Measurements from ENCODE around the gene ZNF735. TPM values are rescaled to one million over a fixed set of nuclear protein-coding genes. Genes with fewer than 3 reads are reported as not detected.
"Not testable (repeated sequence)": the region's sequence is repeated elsewhere in the genome, so short reads cannot be mapped to it uniquely, and the experiment has no call there.

The ZNF735 gene
- not detected in 2 replicates for total RNA-seq (2014; rRNA removed; shearing (Covaris generic); ENCODE audit: low replicate concordance)

GRCh38 chr7:64206903-64207302, at the start of gene ZNF735:
Gene ZNF735, plus strand, starts transcription at chr7:64207203. Its CDS starts 0 bp downstream, at chr7:64207203.
- H3K36me3 ChIP-seq, result no peaks in the 10 kb centered on the region
- no peaks in the 10 kb centered on the region for H3K9me3 ChIP-seq
- no peak within 1 kb of the TSS for H3K4me3 ChIP-seq
- DNase-seq, result no peak
- H3K27me3 ChIP-seq, result no peaks in the 10 kb centered on the region

- not testable (repeated sequence) for H3K27me3 ChIP-seq, DNase-seq, H3K4me3 ChIP-seq, H3K9me3 ChIP-seq, H3K36me3 ChIP-seq
Measured at GRCh38 chr7:64170974-64171373, 36.0 kb upstream of the ZNF735 start.

- H3K9me3 ChIP-seq, result no peaks in the 10 kb centered on the region
- H3K27me3 ChIP-seq, result no peaks in the 10 kb centered on the region
- no peak for DNase-seq
- no peak overlapping the region for H3K4me3 ChIP-seq
- H3K36me3 ChIP-seq, result no peaks in the 10 kb centered on the region
Measured at GRCh38 chr7:64174328-64174727, 32.7 kb upstream of the ZNF735 start.

- no peaks in the 10 kb centered on the region for H3K9me3 ChIP-seq
- no peak overlapping the region for H3K4me3 ChIP-seq
- H3K36me3 ChIP-seq, result no peaks in the 10 kb centered on the region
- DNase-seq, result no peak
- no peaks in the 10 kb centered on the region for H3K27me3 ChIP-seq
Measured at GRCh38 chr7:64174941-64175340, 32.1 kb upstream of the ZNF735 start.

GRCh38 chr7:64180989-64181388, 26.0 kb upstream of the ZNF735 start:
- H3K4me3 ChIP-seq, result no peak overlapping the region
- no peak for DNase-seq
- H3K27me3 ChIP-seq, result no peaks in the 10 kb centered on the region
- no peaks in the 10 kb centered on the region for H3K9me3 ChIP-seq
- H3K36me3 ChIP-seq, result no peaks in the 10 kb centered on the region

- no peak overlapping the region for H3K4me3 ChIP-seq
- no peaks in the 10 kb centered on the region for H3K27me3 ChIP-seq
- H3K36me3 ChIP-seq, result no peaks in the 10 kb centered on the region
- no peaks in the 10 kb centered on the region for H3K9me3 ChIP-seq
- no peak for DNase-seq
Measured at GRCh38 chr7:64181586-64181985, 25.4 kb upstream of the ZNF735 start.

GRCh38 chr7:64182036-64182790, 24.8 kb upstream of the ZNF735 start:
- no peak for DNase-seq
- H3K36me3 ChIP-seq, result no peaks in the 10 kb centered on the region

GRCh38 chr7:64183126-64183742, 23.8 kb upstream of the ZNF735 start:
- no peak for DNase-seq

More at GRCh38 chr7:64182036-64182790, 24.8 kb upstream of the ZNF735 start:
- Histone ChIP-seq H3K27me3 (no peaks in the 10 kb centered on the region), H3K9me3 (no peaks in the 10 kb centered on the region), H3K4me3 (no peak overlapping the region)

GRCh38 chr7:64183827-64184372, 23.1 kb upstream of the ZNF735 start:
- no peaks in the 10 kb centered on the region for H3K9me3 ChIP-seq
- H3K4me3 ChIP-seq, result no peak overlapping the region
- DNase-seq, result no peak
- H3K27me3 ChIP-seq, result no peaks in the 10 kb centered on the region
- H3K36me3 ChIP-seq, result no peaks in the 10 kb centered on the region

More at GRCh38 chr7:64183126-64183742, 23.8 kb upstream of the ZNF735 start:
- Histone ChIP-seq H3K36me3 (no peaks in the 10 kb centered on the region), H3K4me3 (no peak overlapping the region), H3K27me3 (no peaks in the 10 kb centered on the region), H3K9me3 (no peaks in the 10 kb centered on the region)

GRCh38 chr7:64184376-64184775, 22.6 kb upstream of the ZNF735 start:
- H3K36me3 ChIP-seq, result no peaks in the 10 kb centered on the region
- DNase-seq, result no peak
- no peak overlapping the region for H3K4me3 ChIP-seq
- no peaks in the 10 kb centered on the region for H3K9me3 ChIP-seq
- H3K27me3 ChIP-seq, result no peaks in the 10 kb centered on the region

- Histone ChIP-seq H3K9me3 (no peaks in the 10 kb centered on the region), H3K4me3 (no peak overlapping the region), H3K36me3 (no peaks in the 10 kb centered on the region), H3K27me3 (no peaks in the 10 kb centered on the region)
- DNase-seq, result no peak
Measured at GRCh38 chr7:64187408-64187807, 19.6 kb upstream of the ZNF735 start.

- Histone ChIP-seq H3K27me3 (no peaks in the 10 kb centered on the region), H3K36me3 (no peaks in the 10 kb centered on the region), H3K9me3 (no peaks in the 10 kb centered on the region), H3K4me3 (no peak overlapping the region)
- DNase-seq, result no peak
Measured at GRCh38 chr7:64192148-64192704, 14.8 kb upstream of the ZNF735 start.

GRCh38 chr7:64192775-64193174, 14.2 kb upstream of the ZNF735 start:
- Histone ChIP-seq H3K36me3 (no peaks in the 10 kb centered on the region), H3K9me3 (no peaks in the 10 kb centered on the region), H3K4me3 (no peak overlapping the region), H3K27me3 (no peaks in the 10 kb centered on the region)
- DNase-seq, result no peak

- H3K36me3 ChIP-seq, H3K4me3 ChIP-seq, H3K9me3 ChIP-seq, H3K27me3 ChIP-seq, DNase-seq: not testable (repeated sequence)
Measured at GRCh38 chr7:64219710-64220298, 12.8 kb downstream of the ZNF735 start.

- Histone ChIP-seq H3K9me3 (no peaks in the 10 kb centered on the region), H3K4me3 (no peak overlapping the region), H3K27me3 (no peaks in the 10 kb centered on the region), H3K36me3 (no peaks in the 10 kb centered on the region)
- no peak for DNase-seq
Measured at GRCh38 chr7:64223366-64223765, 16.4 kb downstream of the ZNF735 start.

GRCh38 chr7:64228174-64228573, 21.2 kb downstream of the ZNF735 start, which contains the start of gene ZNF679:
Gene ZNF679, plus strand, starts transcription at chr7:64228474. Its CDS starts 20,644 bp downstream, at chr7:64249118.
- H3K36me3 ChIP-seq, H3K9me3 ChIP-seq, H3K27me3 ChIP-seq, DNase-seq, H3K4me3 ChIP-seq: not testable (repeated sequence)

GRCh38 chr7:64266341-64266919, 59.4 kb downstream of the ZNF735 start:
- H3K36me3 ChIP-seq, result no peaks in the 10 kb centered on the region
- H3K4me3 ChIP-seq, result no peak overlapping the region
- no peaks in the 10 kb centered on the region; the same call in 1 of the 2 replicates for H3K9me3 ChIP-seq
- DNase-seq, result no peak
- no peaks in the 10 kb centered on the region for H3K27me3 ChIP-seq

Measured in MG63 (cell line).